HK-2 (cell line): ENCODE data around the gene ZBTB40.

Experiments
- DNase-seq: peaks from one replicate; pipeline ENCODE4 v3.0.0-alpha.2; 2018; ENCODE audit not compliant: unreplicated experiment

The ZBTB40 gene

DNA sequence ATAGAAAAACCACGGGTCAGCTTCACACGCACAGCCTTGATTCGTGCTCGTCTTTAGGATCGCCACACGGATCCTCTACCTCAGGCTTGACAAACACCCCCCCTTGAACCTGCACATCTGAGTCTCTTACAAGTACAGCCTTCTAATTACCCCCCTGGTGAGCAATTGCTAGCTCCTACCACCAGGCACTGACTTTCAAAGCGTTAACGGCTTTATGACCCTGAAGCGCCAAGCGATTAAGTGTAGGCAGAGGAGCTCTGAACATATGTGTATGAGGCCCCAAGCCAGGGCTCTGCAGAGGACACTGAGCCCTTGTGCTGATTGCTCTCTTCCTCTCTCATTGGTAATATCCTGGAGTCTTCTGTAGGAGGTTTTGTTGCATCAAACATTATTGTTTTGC, 55.9 kb downstream of the ZBTB40 start:
- DNase-seq: no peak

DNA sequence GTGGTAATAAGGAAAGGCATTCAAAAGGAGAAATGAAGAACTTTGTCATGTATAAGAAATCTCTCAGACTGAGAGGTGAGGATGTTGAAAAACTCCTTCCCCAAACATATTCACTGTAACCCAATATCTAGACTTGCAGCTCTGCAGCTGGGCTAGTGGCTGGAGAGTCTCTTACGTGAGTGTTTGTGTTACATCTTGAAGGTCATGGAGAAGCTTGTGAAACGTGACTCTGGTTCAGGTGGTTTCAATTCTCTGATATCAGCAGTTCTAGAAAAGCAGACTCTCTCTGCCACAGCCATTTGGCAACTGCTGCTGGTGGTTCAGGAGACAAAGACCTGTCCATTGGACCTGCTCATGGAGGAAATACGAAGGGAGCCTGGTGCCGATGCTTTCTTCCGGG, 56.7 kb downstream of the ZBTB40 start:
- DNase-seq: no peak

DNA sequence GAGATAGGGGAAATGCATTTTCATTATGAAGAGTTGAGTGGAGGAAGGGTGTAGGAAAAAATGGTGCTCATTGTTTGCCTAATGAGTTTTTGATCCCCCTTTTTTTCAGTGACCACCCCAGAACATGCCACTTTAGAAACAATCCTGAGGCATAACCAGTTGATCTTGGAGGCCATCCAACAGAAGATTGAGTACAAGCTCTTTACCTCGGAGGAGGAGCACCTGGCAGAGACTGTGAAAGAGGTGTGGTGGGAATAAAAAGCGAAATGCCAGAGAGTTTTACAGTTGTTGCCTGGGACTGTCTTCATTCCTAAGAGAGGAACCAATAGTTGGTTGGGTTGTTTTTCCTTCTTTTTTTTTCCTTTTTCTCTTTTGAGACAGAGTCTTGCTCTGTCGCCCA, 57.3 kb downstream of the ZBTB40 start:
- DNase-seq: no peak

DNA sequence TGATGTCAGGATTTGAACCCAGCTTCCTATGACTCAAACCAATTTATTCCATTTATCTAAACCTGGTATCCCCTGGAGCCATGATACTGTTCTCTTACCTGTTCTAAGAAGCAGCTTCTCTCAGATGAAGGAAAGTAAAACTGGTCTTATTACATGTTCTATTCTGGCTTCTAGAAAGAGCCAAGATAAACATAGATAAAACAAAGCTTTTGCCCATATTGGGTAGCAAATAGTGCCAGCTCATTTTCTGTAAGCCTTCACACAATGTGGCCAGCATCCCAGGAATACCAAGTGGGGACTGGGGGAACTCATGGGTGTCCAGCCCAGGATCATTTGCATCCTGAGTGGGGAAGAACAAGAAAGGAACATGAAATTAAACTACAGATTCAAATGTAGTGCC, 58.2 kb downstream of the ZBTB40 start:
- DNase-seq: no peak

DNA sequence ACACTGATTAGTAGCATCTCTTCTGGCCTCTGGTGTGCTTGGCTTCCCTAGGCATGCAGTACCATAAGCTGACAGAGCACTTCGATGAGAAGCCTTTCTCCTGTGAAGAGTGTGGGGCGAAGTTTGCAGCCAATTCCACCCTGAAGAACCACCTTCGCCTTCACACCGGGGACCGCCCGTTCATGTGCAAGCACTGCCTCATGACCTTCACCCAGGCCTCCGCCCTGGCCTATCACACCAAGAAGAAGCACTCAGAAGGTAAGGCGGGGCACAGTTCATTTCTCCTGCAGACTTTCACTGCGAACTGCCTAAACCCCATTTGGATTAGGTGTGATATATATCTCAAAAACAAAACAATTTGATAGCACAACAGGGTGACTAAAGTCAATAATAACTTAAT, 61.2 kb downstream of the ZBTB40 start:
- DNase-seq: no peak

DNA sequence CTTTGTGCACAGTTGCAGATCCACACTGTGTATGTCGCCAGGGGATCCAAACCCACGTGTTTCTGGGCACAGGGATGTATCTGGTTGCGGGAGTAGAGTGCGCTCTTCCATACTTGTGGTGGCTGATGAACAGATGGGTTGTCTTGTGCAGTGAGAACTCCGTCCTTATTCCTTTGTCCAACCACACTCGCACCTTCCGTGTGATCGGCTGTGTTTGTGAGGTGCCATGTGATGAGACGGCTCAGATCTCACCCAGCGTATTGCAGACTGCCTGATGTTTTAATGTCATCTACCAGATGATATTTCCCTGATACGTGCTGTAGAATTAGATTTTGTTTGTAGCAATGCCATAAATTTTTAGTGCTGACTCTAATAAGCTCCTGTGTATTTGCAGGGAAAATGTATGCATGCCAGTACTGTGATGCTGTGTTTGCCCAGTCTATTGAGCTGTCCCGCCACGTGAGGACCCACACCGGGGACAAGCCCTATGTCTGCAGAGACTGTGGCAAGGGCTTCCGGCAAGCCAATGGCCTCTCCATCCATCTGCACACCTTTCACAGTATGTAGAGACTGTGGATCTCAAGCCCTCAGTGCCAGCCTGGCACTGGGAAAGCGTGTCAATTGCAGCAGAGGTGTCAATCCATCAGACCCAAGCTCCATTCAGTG, 65.4 kb downstream of the ZBTB40 start:
- no peak for DNase-seq

DNA sequence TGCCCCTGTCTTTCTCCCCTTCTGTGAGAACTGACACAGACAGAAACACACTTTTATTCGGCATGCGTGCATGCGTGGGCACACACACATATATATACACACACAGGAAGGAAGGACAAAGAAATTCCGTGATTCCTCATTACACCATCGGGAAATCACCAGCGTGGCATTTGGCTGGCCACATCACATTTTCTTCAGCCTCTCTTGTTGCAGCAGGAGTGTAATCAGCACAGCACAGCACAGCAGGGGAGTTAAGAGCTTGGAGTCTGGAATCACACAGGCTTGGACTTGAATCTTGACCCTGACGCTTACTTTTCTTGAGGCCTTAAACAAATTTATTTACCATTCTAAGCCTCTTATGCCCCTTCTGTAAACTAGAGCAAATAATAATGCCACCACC, 66.3 kb downstream of the ZBTB40 start:
- DNase-seq: no peak

DNA sequence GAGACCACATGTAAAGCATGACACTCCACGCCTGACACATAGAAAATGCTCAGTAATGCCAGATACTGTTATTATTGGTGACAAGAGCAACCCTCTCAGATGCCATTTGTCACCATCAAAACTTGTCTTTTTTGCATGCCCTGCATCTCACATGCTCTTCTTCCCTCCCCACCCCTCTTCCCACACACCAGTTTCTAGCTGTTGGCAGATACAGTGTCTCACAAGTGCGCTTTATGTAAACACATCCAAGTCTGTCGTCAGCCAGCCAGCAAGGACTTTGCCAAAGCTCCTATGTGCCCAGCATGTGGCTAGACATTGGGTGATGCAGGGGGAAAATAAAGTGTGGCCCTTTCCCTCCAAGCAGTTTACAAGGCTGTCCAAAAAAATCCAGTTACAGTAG, 66.7 kb downstream of the ZBTB40 start:
- DNase-seq: no peak

DNA sequence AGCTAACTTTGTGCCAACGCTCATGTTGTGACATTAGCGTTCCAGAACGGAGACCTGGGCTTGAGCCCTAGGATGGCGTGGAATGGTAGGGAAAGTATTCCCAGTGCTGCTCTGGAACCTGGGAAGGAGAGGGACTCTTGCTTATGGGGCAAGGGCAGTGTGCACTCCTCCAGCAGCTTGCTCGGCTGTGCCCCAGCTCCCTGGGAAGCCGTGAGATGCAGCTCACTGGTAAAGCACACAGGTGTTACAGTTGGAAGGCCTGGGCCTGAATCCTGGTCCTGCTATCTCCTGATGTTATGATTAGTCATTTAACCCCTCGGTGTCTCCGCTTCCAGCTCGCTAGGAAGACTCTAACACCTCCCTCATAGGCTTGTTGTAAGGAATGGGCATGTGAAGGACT, 69.2 kb downstream of the ZBTB40 start:
- DNase-seq: no peak

DNA sequence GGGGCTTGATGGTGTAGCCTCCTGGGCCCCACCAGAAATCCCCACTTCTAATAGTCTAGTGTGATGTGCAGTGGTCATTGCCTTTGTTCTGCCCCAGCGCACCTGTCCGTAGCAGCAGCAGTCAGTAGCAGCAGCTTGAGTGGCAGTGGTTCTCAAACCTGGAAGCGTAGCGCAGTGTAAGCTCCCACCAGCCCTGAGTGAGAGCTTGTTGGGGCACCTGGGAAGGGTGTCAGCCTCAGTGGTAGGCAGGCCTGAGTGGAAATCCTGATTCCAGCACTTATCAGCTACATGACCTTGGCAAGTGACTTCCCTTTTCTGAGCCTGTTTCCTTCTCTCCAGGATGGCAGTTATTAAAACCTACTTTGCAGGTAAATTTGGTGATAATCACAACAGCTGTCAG, 70.0 kb downstream of the ZBTB40 start:
- DNase-seq: no peak

DNA sequence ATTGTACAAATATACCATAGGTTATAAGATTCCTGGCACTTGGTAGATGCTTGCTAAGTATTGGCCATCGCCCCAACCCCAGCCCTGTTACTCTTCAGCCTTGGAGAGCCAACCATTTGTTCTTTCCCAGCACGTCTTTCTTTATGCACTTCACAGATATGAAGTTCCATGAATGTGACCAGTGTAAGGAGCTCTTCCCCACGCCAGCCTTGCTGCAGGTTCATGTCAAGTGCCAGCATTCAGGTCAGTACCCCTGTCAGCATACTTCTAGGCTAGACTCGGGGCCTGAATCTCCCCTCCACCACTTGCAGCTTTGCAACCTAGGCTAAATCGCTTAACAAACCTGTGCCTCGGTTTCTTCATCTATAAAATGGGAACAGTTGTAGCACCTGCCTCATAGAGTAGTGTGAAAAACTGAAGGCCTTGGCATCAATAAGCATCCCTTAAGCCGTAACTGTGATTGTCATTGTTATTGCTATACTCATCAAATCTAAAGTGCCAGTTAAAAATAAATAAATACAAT, 70.6 kb downstream of the ZBTB40 start:
- no peak for DNase-seq

DNA sequence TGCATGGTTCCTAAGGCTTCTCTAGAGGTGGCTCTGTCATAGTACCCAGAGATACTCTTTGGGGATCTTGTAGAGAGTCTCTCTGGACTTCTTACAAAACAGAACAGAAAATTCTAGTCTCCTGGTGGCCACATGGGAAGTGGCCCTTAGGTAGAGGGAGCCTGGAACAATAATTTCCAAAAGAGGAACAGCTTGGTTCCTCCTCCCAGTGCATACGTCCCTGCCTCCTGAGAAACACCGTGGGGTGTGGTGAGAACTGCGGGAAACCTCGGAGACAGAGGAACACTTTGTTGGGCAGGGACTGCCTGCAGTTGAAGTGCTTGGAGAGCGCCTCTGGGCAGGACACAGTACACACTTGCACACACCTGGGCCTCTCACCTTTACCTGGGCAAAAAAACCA, 72.8 kb downstream of the ZBTB40 start:
- DNase-seq: no peak

DNA sequence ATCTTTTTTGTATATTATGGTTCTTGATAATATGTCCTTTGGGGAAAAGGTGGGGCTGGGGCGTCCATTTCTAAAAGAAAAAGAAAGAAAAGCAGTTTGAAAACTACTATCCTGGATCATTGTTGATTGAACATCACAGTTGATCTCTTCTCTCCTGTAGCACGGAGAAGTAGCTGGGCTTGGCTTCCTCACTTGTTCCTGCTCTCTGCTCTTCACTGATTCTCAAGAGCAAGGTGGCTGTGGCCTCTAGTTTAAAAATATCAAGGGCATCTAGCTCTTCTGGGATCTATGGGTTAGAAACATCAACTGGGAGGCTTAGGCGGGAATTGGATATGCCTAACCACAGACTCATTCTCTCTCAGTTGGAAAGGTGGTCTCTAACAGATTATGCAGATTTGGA, 73.6 kb downstream of the ZBTB40 start:
- DNase-seq: no peak

DNA sequence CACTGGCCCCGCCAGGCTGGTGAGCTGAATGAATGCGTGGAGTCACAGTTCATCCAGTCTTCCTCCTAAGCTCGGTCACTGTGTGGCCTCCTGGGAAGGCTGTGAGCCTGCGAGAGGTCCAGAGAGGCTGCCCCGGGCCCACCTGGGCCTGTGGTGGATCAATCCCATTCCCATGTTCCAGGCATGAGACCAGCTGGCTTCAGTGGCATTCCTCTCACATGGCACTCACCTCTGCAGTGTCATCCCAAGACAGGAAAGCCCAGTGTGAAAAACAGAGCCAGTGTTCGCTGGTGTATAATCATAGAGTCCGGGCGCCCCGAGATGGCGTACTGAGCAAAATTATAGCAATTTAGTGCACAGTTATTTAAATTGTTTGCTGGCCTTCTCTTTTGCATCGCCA, 74.0 kb downstream of the ZBTB40 start:
- no peak for DNase-seq

DNA sequence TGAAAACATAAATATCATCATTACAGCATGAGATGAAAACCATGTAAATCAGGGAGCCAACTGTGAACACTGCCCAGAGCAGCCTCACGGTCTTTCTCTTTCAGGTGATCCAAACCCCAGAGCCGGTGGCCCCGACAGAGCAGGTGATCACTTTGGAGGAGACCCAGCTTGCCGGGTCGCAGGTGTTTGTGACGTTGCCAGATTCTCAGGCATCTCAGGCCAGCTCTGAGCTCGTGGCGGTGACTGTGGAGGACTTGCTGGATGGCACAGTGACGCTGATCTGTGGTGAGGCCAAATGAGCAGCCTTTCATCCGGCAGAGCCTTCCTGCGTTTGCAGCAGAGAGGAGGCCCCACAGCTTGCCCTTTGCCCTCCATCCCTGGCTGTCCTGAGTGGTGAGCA, 74.4 kb downstream of the ZBTB40 start:
- DNase-seq: no peak

DNA sequence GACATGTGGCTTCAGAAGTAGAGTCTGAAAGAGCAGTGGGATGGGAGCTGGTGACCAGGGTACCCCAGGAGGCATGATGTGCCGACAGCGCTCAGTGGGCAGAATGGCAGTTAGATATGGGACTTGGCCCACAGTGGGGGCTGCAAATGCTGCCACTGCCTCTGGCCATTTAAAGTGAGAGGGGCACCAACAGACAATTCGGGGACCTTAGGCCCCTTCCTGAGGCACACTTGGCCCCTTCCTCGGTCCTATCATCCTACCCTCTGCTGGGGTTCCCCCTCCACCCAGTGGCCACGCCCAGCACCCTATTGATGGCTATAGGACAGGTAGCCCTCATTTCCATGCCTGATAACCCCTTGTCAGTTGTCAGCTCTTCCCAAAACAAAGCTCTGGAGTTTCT, 75.0 kb downstream of the ZBTB40 start:
- DNase-seq: no peak

DNA sequence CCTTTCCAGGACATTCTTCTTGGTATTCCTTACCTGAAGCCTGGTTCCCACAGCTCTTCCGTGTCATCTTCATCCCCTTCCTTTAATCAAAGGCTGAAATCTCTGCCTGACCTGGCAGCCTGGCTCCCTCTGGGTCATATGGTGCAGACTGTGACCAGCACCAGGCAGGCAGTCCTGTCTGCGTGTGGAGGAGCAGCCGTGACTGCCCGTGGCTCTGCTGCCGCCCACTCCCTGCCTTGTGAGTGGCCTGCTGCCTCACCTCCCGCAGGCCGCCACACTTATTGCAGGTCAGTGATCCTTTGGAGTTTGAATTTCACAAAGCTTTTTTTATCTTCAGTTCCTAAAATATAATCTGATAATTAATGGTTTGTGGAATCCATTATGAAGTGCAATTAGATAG, 75.5 kb downstream of the ZBTB40 start:
- no peak for DNase-seq

DNA sequence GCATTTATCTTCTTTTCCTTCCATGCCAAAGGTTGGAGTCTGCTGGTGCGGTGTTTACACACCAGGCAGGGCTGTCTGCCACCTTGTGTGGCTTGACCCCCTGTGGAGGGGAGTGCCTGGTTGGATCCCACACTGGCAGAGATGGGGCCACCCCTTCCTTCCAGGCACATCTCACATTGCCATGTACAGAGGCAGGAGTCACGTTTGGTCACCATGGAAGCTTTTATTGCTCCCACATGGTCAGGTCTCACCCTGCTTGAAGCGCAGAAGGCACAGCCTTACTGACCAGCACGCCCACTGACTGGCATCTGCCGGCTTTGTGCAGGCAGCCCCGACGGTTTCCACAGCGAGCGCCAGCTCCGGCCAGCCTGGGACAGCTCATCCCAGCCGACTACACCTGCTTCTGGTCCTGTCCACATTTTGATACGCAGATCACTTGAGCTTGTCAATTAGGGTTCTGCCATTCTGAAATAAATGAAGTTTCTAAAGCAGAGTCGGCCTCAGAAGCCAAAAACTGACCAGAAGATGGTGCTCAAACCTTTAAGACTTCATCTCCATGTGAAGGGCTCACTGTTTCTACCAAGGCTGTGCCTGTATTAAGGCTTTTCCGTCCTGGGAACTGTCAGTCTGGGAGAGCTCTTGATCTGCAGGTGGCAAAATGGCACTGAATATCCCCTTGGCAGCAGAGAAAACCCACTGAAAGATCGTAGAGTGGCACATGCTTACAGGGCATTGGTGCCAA, 76.1 kb downstream of the ZBTB40 start:
- DNase-seq: no peak

DNA sequence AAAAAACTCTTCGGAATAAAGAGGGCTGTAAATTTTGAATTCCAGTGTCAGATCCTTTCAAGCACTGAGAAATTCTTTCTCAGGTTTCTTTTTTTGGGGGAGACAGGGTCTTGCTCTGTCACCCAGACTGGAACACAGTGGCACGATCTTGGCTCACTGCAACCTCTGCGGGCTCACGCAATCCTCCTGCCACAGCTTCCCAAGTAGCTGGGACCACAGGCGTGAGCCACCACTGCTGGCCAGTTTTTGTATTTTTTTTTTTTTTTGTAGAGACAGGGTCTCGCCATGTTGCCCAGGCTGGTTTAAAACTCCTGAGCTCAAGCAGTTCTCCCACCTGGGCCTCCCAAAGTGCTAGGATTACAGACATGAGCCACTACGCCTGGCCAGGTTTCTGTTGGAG, 76.8 kb downstream of the ZBTB40 start:
- no peak for DNase-seq

DNA sequence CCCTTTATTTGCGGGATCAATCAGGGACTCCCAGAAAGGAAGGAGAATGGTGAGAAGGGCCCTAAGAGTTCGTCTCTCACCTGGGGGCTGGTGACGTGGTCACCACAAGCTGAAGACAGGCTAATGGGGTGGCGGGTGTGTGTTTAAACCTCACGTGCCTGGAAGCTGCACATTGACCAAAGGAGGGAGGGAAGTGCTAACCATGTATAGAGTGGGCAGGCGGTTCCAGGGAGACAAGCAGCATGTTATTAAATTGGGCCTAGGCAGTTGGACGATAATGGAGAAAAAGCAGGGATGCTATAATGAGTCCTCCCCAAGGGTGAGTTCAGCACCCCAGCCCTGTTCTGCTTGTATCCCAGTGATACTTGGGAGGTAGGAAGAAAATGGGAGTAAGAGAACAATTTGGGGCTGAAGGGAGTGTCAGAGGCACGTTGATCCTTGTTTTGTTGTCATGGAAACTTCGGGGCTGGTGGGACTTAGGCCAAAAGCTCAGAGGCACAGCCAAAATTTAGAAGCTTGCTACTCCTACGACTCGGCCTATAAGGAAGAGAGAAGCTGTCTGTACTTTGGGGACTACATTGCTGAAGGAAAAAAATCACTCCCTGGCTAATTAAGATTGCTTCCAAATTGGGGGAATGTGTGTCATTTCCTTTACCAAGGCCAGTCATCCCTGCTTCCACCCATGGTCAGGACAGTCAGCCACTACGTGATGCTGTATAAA, 78.4 kb downstream of the ZBTB40 start:
- no peak for DNase-seq

DNA sequence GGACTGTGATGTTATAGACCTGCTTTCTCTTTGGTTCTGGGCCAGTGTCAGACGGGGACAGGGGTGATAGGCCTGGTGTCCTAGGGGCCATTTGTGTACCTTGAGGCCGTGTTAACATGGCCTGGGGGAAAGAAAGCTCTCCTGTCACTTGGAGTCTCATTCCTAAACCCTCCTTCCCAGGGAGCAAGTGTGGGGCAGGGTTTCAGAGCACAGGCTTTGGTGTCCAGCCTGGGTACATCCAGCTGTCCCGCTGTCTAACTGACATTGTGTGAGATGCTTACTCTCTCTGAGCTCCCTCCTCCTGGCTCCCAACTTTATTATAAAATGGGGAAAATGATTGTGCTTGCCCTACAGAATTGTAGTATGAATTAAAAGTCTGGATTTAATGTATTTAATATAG, 79.1 kb downstream of the ZBTB40 start:
- no peak for DNase-seq

DNA sequence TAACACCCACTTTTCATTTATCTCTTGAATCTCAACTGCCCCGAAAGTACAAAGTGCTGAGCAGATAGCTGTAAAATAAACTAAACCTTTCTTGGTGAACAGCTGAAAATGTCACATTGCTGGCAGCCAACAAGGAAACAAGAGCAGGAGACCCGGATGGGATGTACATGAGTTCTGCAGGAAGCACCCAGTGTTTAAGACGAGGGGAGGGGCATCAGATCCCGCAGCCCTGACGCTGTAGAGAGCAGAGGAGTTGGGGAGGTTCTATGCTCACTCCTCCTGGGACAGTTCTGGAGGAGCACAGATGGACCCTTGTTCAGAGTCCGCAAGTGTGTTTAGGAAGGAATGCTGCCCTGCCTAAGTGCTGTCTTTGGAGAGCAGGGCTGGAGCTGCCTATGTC, 79.6 kb downstream of the ZBTB40 start:
- DNase-seq: no peak
